CD14-positive monocyte (primary cell): ENCODE results near the gene POPDC2. TPM values are rescaled to one million over a fixed set of nuclear protein-coding genes. Genes with fewer than 3 reads are reported as not detected.
A peak's percentile ranks its signal among the peaks of the same experiment; 100 is the strongest.

Experiments
- DNase-seq, 3 donors: peaks; one replicate each; pipeline ENCODE4 v3.0.0-alpha.2; 2011 to 2022
- H2AFZ ChIP-seq: 2 replicates; pipeline ENCODE4 v1.6.0; 2012; ENCODE audit warnings: mild to moderate bottlenecking, low read depth, low read length, inconsistent platforms; ENCODE audit not compliant: insufficient read depth, poor library complexity, severe bottlenecking
- H3K27ac ChIP-seq, 2 donors: 1 replicate in 1 of 2; 2 replicates in 1 of 2; pipeline ENCODE4 v1.5.1; 2012 to 2013; ENCODE audit warnings: low read length in 2 of 2, control low read depth in 1 of 2, inconsistent platforms in 1 of 2, low read depth in 1 of 2, mild to moderate bottlenecking in 1 of 2
- H3K27me3 ChIP-seq, 2 donors: one replicate each; pipeline versions ENCODE4 v1.6.0 to v1.6.1; 2011 to 2013; ENCODE audit warnings: low read length in 2 of 2; ENCODE audit not compliant: control insufficient read depth in 2 of 2, insufficient read depth in 2 of 2
- H3K36me3 ChIP-seq, 2 donors: replicated peaks in 1 of 2; 1 replicate in 1 of 2; 2 replicates in 1 of 2; pipeline versions ENCODE4 v1.5.1 to v1.6.1; 2012 to 2013; ENCODE audit warnings: low read length in 2 of 2, control low read depth in 1 of 2, inconsistent platforms in 1 of 2, mild to moderate bottlenecking in 1 of 2; ENCODE audit not compliant: insufficient read depth in 2 of 2, control insufficient read depth in 1 of 2
- H3K4me1 ChIP-seq, 2 donors: 1 replicate in 1 of 2; 2 replicates in 1 of 2; pipeline versions ENCODE4 v1.5.1 to v1.6.1; 2012 to 2013; ENCODE audit warnings: low read length in 2 of 2, control low read depth in 1 of 2, inconsistent platforms in 1 of 2, mild to moderate bottlenecking in 1 of 2, moderate library complexity in 1 of 2; ENCODE audit not compliant: insufficient read depth in 2 of 2, control insufficient read depth in 1 of 2
- H3K4me2 ChIP-seq: replicated peaks from 2 replicates; pipeline ENCODE3; 2012; ENCODE audit warnings: low read length, moderate library complexity, mild to moderate bottlenecking; ENCODE audit not compliant: poor library complexity, severe bottlenecking; ENCODE audit errors: extremely low read depth
- H3K4me3 ChIP-seq, 3 experiments: fragments of 200-600 bp in 1 of 3; sonication (generic) in 1 of 3; replicated peaks in 1 of 3; 1 replicate in 2 of 3; 2 replicates in 1 of 3; pipeline ENCODE4 v1.5.1; 2011 to 2013; ENCODE audit warnings: low read length in 3 of 3, mild to moderate bottlenecking in 3 of 3, control low read depth in 2 of 3, low read depth in 2 of 3, inconsistent platforms in 1 of 3, moderate library complexity in 1 of 3
- H3K79me2 ChIP-seq: 2 replicates; pipeline ENCODE4 v1.6.0; 2012; ENCODE audit warnings: mild to moderate bottlenecking, control low read depth, inconsistent platforms, low read length, moderate library complexity; ENCODE audit not compliant: insufficient read depth
- H3K9ac ChIP-seq: 2 replicates; pipeline ENCODE4 v1.6.0; 2017; ENCODE audit warnings: low read length, mild to moderate bottlenecking; ENCODE audit not compliant: insufficient read depth, poor library complexity, severe bottlenecking
- H3K9me3 ChIP-seq, 2 donors: replicated peaks in 1 of 2; 1 replicate in 1 of 2; 2 replicates in 1 of 2; pipeline versions ENCODE4 v1.5.1 to v1.6.1; 2012 to 2013; ENCODE audit warnings: low read length in 2 of 2, control low read depth in 1 of 2; ENCODE audit not compliant: control insufficient read depth in 1 of 2, insufficient read depth in 1 of 2
- H4K20me1 ChIP-seq: 2 replicates; pipeline ENCODE4 v1.6.0; 2012; ENCODE audit warnings: mild to moderate bottlenecking, low read length, control low read depth, moderate library complexity; ENCODE audit not compliant: insufficient read depth
- H3K27ac Mint-ChIP-seq, 7 donors: one replicate each; pipeline ENCODE4 v1.8.0; 2020; ENCODE audit warnings: mild to moderate bottlenecking in 7 of 7, mixed read lengths in 7 of 7, moderate library complexity in 6 of 7, inconsistent platforms in 2 of 7
- H3K27me3 Mint-ChIP-seq, 3 donors: one replicate each; pipeline ENCODE4 v1.8.0; 2021 to 2022; ENCODE audit warnings: low read depth in 3 of 3, mild to moderate bottlenecking in 3 of 3, mixed read lengths in 3 of 3, moderate library complexity in 3 of 3, inconsistent platforms in 1 of 3
- H3K36me3 Mint-ChIP-seq, 2 donors: one replicate each; pipeline ENCODE4 v1.8.0; 2020; ENCODE audit warnings: mixed read lengths in 2 of 2, inconsistent platforms in 1 of 2, mild to moderate bottlenecking in 1 of 2
- H3K4me1 Mint-ChIP-seq: one replicate; pipeline ENCODE4 v1.8.0; 2020; ENCODE audit warnings: mild to moderate bottlenecking, mixed read lengths
- H3K4me3 Mint-ChIP-seq, 2 donors: one replicate each; pipeline ENCODE4 v1.8.0; 2020; ENCODE audit warnings: mild to moderate bottlenecking in 2 of 2, mixed read lengths in 2 of 2, moderate library complexity in 1 of 2
- H3K9me3 Mint-ChIP-seq, 7 donors: one replicate each; pipeline ENCODE4 v1.8.0; 2020 to 2022; ENCODE audit warnings: mixed read lengths in 7 of 7, mild to moderate bottlenecking in 6 of 7, moderate library complexity in 6 of 7, inconsistent platforms in 2 of 7
- CTCF ChIP-seq: fragments of 200-600 bp; IDR thresholded peaks from one replicate; pipeline ENCODE4 v1.8.0; 2022; ENCODE audit warnings: antibody characterized with exemption, mild to moderate bottlenecking
- WGBS: methylation state at CpG from one replicate; pipeline ENCODE4 v1.1.5; 2013; ENCODE audit warnings: missing lambda C conversion rate; ENCODE audit not compliant: insufficient coverage; 5-methylcytosine and 5-hydroxymethylcytosine counted together
- intact Hi-C, 2 donors: fragments of 100-400 bp; cut with micrococcal nuclease; formaldehyde crosslinking; loops; one replicate each; pipeline versions ENCODE4 v1.15.0 to v1.15.1; 2023
- polyA plus RNA-seq, 3 donors: library from polyadenylated mRNA; depleted of rRNA in 1 of 3; unstranded in 2 of 3; stranded (reverse) in 1 of 3; fragments of 300-500 nt in 2 of 3; fragments of >200 nt in 1 of 3; fragmentation: Illumina TruSeq in 2 of 3; gene quantifications; 1 replicate in 2 of 3; 2 replicates in 1 of 3; pipeline ENCODE4 v1.2.3, GENCODE V29; 2012 to 2021

Gene POPDC2
- polyA plus RNA-seq, 3 donors, result 0.58 to 6.7 (median 0.63) TPM

- peak in 2 of 3 donors; percentile 10 to 44 for DNase-seq
- Mint-ChIP-seq H3K9me3 (no peaks in the 10 kb centered on the region), H3K27ac (no peak overlapping the region), H3K27me3 (peaks cover 0 to 7% (median 2%) of the 10 kb centered on the region in 3 donors), H3K36me3 (no peaks in the 10 kb centered on the region), H3K4me3 (no peak overlapping the region), H3K4me1 (peaks cover 20% of the 10 kb centered on the region)
- no peak overlapping the region for H3K9ac ChIP-seq
- H4K20me1 ChIP-seq, result no peaks in the 10 kb centered on the region
- intact Hi-C loops, result no loop called here
- H3K36me3 ChIP-seq, result no peaks in the 10 kb centered on the region
- H2AFZ ChIP-seq, result peak overlapping the region; percentile 18
- H3K79me2 ChIP-seq, result no peaks in the 10 kb centered on the region
- H3K4me3 ChIP-seq, result no peak overlapping the region
- peaks cover 16 to 18% of the 10 kb centered on the region in 2 donors for H3K4me1 ChIP-seq
- WGBS, result 20% methylated on average over 1 of the region's 5 CpGs
- no peak overlapping the region for H3K4me2 ChIP-seq
- no peak overlapping the region for H3K27ac ChIP-seq
- H3K9me3 ChIP-seq, result no peaks in the 10 kb centered on the region
- TF ChIP-seq CTCF, result peak; percentile 63
- H3K27me3 ChIP-seq, result no peaks in the 10 kb centered on the region
Measured at GRCh38 chr3:119600732-119601131, 59.7 kb downstream of the POPDC2 start.

- no peak for TF ChIP-seq CTCF
- Mint-ChIP-seq H3K27ac (peak overlapping the region in 1 of 7 donors; percentile 56), H3K4me1 (peaks cover 24% of the 10 kb centered on the region), H3K4me3 (no peak overlapping the region), H3K27me3 (peaks cover 0 to 3% (median 2%) of the 10 kb centered on the region in 3 donors), H3K9me3 (no peaks in the 10 kb centered on the region), H3K36me3 (no peaks in the 10 kb centered on the region)
- intact Hi-C loops, result no loop called here
- Histone ChIP-seq H3K36me3 (no peaks in the 10 kb centered on the region), H3K27ac (no peak overlapping the region), H2AFZ (no peak overlapping the region), H3K4me1 (peaks cover 18 to 21% of the 10 kb centered on the region in 2 donors), H3K27me3 (no peaks in the 10 kb centered on the region), H3K4me2 (no peak overlapping the region), H3K4me3 (no peak overlapping the region), H3K9ac (no peak overlapping the region), H3K9me3 (no peaks in the 10 kb centered on the region), H3K79me2 (no peaks in the 10 kb centered on the region), H4K20me1 (no peaks in the 10 kb centered on the region)
- 93% methylated on average over 2 of the region's 6 CpGs for WGBS
- DNase-seq, result no peak
Measured at GRCh38 chr3:119599558-119600174, 60.7 kb downstream of the POPDC2 start.
